Measurements from ENCODE around the gene TMEM164.

The TMEM164 gene

GRCh38 chrX:110036162-110037033, 33.5 kb downstream of the TMEM164 start:
- DNase-seq (ENCODE audit: low read depth in 1 of 2, low spot score in 1 of 2) = no peak

DNA sequence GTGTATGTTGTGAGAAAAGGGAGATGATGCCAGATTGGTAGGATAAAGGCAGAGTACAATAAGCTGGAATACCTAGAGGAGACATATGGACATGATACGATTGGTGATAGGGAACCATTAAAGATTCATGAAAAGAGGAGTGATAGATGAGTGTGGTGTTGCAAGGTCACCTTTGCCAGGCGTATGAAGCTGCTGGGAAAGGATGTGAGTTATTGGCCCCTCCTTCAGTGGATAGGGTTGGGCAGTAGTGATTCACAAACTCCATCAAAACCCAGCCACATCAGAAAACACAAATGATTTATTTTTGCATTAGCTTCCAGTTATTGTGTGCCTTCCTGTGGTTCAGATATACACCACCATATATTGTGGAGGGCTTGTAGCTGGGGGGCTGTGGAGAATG, 34.3 kb downstream of the TMEM164 start:
- no peak for DNase-seq (ENCODE audit: low read depth in 1 of 2, low spot score in 1 of 2)

DNA sequence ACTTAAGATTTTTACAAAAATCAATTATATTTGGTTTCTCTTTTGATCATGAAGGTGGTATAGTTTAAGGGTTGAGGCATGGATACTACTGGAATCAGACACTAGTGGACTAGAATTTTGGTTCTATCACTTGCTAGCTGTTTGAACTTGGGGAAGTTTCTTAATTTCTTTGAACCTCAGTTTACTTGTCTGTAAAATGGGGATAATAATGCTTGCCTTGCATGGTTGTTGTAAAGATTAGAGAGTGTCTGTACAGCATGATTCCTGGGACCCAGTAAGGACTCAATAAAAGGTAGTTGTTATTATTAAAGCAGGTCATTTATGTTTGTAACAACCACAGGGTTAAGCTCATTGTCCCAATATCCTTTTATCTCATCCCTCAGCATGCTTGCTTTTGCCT, 36.0 kb downstream of the TMEM164 start:
- no peak for DNase-seq (ENCODE audit: low read depth in 1 of 2, low spot score in 1 of 2)

GRCh38 chrX:110041980-110042379, 39.1 kb downstream of the TMEM164 start:
- no peak for DNase-seq (ENCODE audit: low read depth in 1 of 2, low spot score in 1 of 2)

- no peak for DNase-seq (ENCODE audit: low read depth in 1 of 2, low spot score in 1 of 2)
These were observed 39.6 kb downstream of the TMEM164 start for GRCh38 chrX:110042496-110042895.

- DNase-seq (ENCODE audit: low read depth in 1 of 2, low spot score in 1 of 2) = no peak
These were observed 40.6 kb downstream of the TMEM164 start for GRCh38 chrX:110043506-110043905.

DNA sequence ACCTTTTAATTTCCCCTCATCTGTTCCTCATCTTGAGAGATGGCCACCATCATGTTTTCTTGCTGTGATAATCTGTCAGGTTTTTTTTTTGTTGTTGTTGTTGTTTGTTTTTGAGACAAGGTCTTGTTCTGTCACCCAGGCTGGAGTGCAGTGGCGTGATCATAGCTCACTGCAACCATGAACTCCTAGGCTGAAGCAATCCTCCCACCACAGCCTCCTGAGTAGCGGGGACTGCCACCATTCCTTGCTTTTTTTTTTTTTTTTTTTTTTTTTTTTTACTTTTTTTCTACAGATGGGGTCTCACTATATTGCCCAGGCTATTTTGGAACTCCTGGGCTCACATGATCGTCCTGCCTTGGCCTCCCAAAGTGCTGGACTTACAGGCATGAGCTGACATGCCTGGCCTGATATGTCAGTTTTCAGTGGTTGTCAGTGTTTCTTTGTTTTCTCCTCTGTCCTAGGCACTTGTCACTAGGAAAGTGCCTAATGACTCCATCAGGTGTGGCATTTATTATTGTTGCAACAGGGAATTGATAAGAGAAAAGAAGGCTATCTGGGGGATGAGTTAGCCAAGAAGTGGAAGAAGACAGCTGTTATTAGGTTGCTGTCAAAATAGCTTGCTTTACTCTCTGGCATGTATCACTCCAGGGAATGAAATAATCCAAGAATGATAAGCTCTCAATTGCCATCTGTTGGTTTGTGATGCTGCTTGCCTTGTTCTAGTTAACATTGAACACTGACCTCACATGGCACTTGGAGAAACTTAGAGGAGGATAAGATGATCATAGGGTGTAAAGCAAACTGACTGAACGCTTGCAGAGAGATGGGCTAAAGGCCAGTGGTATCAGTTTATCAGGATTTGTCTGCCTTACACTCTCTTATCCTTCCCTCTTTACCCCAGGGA, 41.7 kb downstream of the TMEM164 start:
- no peak for DNase-seq (ENCODE audit: low read depth in 1 of 2, low spot score in 1 of 2)

DNA sequence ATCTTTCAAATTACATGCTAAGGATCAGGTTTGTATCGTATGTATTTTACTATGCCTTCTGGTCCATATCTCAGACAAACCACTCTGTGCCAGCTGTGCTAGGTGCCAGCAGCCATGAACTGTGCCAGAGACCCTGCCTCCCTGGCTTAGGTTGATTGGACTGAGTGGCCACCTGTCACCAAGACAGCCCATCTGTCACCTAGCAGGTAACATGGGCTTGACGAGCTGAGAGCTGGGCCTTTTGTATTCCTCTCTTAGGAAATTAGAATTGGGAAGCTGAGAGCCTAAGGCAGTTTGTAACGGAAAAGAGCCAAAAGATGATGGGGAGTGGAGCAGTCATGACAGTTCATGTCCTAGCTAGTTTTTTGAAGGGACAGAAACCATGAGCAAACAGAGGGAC, 42.5 kb downstream of the TMEM164 start:
- no peak for DNase-seq (ENCODE audit: low read depth in 1 of 2, low spot score in 1 of 2)

GRCh38 chrX:110046001-110046400, 43.1 kb downstream of the TMEM164 start:
- no peak for DNase-seq (ENCODE audit: low read depth in 1 of 2, low spot score in 1 of 2)

- no peak for DNase-seq (ENCODE audit: low read depth in 1 of 2, low spot score in 1 of 2)
These were observed 44.1 kb downstream of the TMEM164 start for GRCh38 chrX:110046971-110047370.

DNA sequence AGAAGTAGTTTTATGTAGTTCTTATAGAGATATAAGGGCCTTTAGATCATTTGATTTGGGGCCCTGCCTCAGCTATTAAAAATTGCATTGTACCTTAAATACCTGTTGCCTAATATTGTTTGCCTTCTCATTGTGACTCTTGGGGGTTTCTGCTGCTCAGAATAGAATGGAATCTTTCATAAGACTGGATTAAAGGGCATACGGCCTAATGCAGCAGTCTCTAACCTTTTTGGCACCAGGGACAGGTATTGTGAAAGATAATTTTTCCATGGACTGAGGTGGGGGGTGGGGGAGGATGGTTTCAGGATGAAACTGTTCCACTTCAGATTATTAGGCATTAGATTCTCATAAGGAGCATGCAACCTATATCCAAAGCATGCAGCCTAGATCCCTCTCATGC, 46.2 kb downstream of the TMEM164 start:
- DNase-seq (ENCODE audit: low read depth in 1 of 2, low spot score in 1 of 2) = no peak

- DNase-seq (ENCODE audit: low read depth in 1 of 2, low spot score in 1 of 2) = no peak
These were observed 47.5 kb downstream of the TMEM164 start for GRCh38 chrX:110050386-110050785.

- DNase-seq (ENCODE audit: low read depth in 1 of 2, low spot score in 1 of 2) = no peak
These were observed 48.0 kb downstream of the TMEM164 start for GRCh38 chrX:110050901-110051300.

GRCh38 chrX:110051559-110051958, 48.6 kb downstream of the TMEM164 start:
- DNase-seq (ENCODE audit: low read depth in 1 of 2, low spot score in 1 of 2) = no peak

DNA sequence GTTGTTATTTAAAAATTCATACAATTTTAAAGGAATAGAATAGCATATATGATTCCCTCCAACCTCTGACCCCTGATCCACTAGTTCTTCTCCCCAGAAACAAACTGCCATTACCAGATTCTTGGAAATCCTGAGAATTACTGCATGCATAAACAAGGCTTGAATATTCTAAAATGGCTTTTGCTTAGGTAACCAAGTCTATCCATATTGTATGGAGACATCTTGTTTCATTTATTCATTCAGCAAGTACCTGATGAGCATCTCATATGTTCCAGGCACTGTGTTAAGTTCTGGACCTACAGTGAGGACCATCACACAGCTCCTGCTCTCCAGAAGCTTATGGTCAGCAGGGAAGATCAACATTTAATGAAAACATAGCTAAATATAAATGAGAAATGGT, 49.4 kb downstream of the TMEM164 start:
- DNase-seq (ENCODE audit: low read depth in 1 of 2, low spot score in 1 of 2) = no peak

DNA sequence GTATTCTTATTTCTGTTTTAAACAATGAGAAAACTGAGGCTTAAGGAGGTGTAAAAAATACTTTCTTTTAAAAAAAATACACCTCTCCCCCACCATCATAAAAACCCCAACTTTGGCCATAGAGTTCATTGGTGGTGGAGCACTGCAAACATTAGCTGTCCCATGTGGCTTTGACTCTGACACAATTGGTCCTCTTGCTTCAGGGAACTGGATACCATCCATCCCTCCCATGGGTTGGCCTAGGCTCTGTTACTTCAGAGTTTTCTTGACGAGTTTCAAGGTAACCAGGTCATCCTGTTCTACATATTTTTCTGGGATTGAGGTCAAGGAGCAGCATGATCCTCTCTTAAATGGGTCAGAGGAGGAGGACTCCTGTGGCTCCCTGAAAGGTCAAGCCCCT, 50.5 kb downstream of the TMEM164 start:
- DNase-seq (ENCODE audit: low read depth in 1 of 2, low spot score in 1 of 2) = no peak

DNA sequence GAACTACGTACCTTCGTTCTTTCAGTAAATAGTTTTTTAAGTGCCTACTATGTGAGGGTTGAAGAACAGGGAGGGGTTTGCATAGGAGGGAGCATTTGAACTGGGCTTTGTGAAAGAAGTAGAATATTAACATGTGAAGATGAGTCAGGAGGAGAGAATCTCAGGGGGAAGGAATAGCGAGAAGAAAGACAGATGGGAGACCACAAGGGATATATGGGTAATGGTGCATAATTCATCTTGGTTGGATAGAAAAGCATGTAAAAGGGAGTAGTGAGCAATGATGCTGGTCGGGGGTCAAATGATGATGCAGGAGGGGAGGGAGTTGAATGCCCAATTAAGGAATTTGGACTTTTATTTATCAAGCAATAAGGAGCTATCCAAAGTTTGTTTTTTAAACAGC, 52.7 kb downstream of the TMEM164 start:
- DNase-seq (ENCODE audit: low read depth in 1 of 2, low spot score in 1 of 2) = no peak

DNA sequence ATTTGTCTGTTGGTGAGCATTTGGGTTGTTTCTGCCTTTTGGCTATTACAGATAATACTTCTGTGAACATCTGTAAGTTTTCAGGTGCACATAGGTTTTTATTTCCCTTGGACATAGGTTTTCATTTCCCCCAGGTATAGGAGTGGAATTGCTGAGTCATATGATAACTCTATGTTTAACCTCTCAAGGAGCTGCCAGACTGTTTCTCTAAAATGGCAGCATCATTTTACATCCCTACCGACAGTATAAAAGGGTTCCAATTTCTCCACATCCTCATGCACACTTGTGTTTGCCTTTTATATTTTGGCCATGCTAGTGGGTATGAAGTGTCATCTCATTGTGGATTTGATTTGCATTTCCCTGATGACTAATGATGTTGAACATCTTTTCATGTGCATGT, 53.5 kb downstream of the TMEM164 start:
- no peak for DNase-seq (ENCODE audit: low read depth in 1 of 2, low spot score in 1 of 2)

DNA sequence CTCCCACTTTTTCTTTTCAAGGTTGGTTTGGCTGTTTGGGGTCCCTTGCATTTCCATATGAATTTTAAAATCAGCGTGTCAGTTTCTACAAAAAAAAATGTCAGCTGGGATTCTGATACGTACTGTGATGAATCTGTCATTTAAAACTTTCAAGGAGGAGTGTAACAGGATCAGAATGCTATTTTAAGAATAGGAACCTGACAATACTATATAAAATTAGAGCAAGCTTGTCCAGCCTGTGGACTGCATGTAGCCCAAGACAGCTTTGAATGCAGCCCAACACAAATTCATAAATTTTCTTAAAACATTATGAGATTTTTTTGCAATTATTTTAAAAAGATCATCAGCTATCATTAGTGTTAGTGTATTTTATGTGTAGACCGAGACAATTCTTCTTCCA, 56.5 kb downstream of the TMEM164 start:
- no peak for DNase-seq (ENCODE audit: low read depth in 1 of 2, low spot score in 1 of 2)

GRCh38 chrX:110060317-110060716, 57.4 kb downstream of the TMEM164 start:
- no peak for DNase-seq (ENCODE audit: low read depth in 1 of 2, low spot score in 1 of 2)

DNA sequence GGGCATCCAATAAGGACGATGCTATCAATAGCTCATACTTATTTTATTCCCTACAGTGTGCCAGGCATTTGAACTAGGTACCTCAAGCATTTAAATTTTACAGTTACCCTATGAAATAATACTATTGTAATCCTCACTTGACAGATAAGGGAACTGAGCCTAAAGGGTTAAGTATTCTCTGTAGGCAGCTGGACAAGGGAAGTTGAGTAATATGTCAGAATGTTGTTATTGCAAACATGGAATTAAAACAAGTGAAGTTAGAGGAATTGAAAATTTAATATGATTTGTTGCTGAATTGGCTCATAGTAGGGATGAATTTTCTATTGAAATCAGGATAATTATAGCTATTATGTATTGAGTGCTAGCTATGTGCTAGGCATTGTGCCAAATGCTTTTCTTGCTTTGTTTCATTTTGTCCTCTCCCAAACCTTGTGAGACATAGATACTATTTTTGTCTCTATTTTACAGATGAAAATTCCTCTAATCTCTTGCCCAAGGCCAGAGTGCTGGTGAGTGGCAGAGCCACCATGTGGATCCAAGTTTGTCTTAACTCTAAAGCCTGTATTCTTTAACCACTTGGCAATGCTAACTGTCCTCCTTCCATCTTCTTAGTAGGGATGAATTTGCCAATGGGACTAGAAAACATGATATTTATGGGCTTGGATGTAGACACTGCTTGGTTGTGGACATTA, 58.1 kb downstream of the TMEM164 start:
- no peak for DNase-seq (ENCODE audit: low read depth in 1 of 2, low spot score in 1 of 2)

- no peak for DNase-seq (ENCODE audit: low read depth in 1 of 2, low spot score in 1 of 2)
These were observed 60.0 kb downstream of the TMEM164 start for GRCh38 chrX:110062919-110063318.

Measured in activated CD4-positive, alpha-beta T cell treated with anti-CD3 and anti-CD28 coated beads, Interleukin-2, amount 50 U/mL, for 24 hours (primary cell).